GM19238 (cell line): Measurements from ENCODE around the gene KRTAP9-9.
"Not testable (repeated sequence)": the region's sequence is repeated elsewhere in the genome, so short reads cannot be mapped to it uniquely, and the experiment has no call there.

Experiments
- DNase-seq: peaks from one replicate; pipeline ENCODE4 v3.0.0; 2011; ENCODE audit warnings: low spot score; ENCODE audit not compliant: insufficient read length

The KRTAP9-9 gene

DNA sequence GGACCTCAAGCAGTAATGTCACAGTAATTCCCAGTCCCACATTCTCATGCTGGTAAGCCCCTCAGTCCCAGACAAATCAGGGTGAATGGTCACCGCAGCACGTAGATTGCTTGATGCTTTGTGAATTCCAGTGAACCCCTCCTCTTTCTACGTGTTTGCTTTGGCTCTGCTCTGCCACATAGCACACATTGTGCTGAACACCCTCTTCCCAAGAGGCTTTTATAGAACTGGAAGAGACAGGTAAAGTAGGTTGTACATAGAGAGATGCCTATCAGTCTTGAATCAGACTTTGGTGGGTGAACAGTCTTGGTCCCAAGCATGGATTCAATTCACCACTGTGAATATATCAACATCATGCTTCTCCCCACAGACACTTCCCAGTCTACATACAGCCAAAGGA is 9.4 kb downstream of the KRTAP9-9 start:
- no peak for DNase-seq

DNA sequence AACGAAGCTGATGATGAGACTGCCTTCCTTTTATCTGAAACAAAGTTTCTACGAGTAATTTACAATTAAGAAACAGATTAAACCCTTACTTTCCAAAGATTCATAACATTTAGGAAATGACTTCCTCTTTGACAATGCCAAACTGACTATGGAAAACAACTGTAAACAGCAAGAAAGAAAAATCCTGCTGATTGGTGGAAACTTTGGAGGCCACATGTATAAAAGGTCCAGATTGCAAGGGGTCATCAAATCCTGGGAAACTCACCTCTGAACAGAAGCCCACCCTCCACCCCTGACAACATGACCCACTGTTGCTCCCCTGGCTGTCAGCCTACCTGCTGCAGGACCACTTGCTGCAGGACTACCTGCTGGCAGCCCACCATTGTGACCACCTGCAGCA is 9.9 kb downstream of the KRTAP9-9 start, which contains the start of gene KRTAP9-6:
TSS of gene KRTAP9-6 (plus strand) at position 301 of the 400 bp plus-strand sequence. CDS start at position 301, 0 bp downstream.
- DNase-seq, result no peak

DNA sequence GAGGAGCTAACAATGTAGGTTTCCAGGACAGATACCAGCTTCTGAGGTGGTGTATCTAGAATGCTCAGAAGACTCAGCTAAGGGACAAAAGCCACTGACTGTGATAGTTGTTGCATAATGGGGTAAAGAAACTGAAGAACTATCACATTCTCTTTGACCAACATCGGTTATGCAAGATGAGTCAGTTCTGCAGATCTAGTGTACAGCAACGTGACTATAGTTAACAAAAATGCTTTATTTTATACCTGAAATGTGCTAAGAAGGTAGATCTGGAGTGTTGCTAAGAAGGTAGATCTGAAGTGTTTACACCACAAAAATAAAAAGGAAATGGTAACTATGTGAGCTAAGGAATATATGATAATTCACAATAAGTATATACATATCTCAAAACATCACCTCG is 12.5 kb downstream of the KRTAP9-9 start:
- DNase-seq, result no peak

DNA sequence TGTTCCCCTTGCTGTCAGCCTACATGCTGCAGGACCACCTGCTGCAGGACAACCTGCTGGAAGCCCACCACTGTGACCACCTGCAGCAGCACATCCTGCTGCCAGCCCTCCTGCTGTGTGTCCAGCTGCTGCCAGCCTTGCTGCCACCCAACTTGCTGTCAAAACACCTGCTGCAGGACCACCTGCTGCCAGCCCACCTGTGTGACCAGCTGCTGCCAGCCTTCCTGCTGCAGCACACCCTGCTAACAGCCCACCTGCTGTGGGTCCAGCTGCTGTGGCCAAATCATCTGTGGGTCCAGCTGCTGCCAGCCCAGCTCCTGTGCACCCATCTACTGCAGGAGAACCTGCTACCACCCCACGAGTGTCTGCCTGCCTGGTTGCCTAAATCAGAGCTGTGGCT is 16.1 kb downstream of the KRTAP9-9 start:
- not testable (repeated sequence) for DNase-seq

DNA sequence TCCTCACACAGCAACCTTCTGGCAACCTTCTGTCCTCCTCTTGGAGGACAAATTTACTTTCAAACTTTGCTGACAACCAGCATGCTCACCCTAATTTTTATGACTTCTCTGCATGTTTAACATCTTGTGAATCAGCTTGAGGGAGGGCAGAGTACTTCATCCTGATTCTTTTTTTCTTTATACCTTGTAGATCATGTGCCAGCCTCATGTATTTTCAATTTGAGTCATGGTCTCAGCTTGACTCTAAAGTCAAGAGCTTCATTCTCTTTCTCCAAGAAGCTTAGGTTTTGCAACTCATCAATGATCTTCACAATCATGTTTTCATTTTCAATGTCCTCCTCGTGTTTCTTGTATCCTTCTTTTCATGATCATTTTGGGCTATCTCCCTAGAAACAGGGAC is 16.7 kb downstream of the KRTAP9-9 start:
- no peak for DNase-seq

DNA sequence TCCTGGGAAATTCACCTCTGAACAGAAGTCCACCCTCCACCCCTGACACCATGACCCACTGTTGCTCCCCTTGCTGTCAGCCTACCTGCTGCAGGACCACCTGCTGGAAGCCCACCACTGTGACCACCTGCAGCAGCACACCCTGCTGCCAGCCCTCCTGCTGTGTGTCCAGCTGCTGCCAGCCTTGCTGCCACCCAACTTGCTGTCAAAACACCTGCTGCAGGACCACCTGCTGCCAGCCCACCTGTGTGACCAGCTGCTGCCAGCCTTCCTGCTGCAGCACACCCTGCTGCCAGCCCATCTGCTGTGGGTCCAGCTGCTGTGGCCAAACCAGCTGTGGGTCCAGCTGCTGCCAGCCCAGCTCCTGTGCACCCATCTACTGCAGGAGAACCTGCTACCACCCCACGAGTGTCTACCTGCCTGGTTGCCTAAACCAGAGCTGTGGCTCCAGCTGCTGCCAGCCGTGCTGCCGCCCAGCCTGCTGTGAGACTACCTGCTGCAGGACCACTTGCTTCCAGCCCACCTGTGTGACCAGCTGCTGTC is 20.5 kb downstream of the KRTAP9-9 start, which contains the start of gene KRTAP9-7:
TSS of gene KRTAP9-7 (plus strand) at position 51 of the 543 bp plus-strand sequence. CDS start at position 51, 0 bp downstream.
- not testable (repeated sequence) for DNase-seq

DNA sequence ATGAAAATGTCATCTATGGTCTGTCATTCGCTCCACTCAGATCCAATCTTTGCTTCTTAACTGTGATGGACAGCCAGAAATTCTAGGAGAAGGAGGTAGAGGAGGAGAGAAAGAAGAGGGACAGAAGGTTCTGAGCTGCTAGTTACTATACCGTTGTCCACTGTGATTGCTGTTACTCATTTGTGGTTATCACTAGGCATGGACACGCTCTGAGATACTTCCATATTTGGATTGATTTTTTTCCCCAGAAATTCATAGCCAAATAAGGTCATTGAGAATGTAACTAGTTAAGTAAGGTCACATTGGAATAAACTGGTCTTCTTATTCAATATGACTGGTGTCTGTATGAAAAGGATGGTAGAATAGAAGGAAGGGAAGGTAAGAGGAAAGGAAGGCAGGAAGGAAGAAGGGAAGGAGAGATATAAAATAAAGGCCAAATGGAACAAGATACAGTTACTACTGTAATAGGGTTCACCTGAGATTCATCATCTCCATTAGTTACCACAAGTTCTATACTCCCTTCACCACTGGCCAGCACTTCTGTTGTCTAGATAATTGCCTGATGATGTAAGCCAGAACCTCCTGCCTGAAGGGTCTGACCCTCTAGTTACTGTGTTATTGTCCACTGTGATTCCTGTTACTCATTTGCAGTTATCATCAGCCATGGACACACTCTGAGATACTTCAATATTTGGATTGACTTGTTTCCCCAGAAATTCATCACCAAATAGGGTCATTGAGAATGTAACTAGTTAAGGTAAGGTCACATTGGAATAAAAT is 23.2 kb downstream of the KRTAP9-9 start:
- no peak for DNase-seq

DNA sequence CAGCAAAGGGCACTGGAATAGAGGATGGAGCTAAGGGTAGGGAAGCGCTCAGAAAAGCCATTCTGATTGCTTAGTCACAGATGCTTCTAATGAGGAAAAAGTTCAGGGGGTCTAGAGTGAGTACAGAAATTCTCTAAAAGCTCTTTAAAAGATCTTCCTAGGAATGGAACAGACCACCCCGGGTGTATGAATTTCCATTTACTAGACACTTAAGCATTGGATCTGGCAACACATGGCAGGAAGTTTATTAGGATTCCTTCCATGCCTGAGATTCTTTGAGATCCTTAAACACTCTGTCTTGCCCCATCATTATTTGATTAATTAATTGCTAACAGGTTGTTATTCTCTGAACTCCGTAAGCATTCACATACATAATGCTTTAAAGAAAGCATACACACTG is 28.9 kb downstream of the KRTAP9-9 start:
- no peak for DNase-seq

DNA sequence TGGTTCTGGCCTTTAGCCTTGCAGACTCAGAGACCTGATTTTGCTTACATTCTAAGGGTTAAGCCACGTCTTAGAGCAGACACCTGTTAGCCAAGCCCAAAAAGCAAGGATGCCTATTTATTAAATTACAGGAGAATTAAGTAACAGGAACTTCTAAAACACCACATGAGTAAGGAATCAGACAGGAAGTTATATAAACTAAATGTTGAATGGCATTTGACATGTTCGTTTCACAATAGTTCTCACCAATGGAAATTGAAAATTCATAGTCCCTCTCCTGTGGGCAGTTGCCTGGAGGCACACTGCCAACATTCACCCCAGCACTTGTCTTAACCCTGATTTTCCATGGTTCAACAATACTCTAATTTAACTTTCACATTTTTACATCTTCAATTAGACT is 29.4 kb downstream of the KRTAP9-9 start:
- no peak for DNase-seq

DNA sequence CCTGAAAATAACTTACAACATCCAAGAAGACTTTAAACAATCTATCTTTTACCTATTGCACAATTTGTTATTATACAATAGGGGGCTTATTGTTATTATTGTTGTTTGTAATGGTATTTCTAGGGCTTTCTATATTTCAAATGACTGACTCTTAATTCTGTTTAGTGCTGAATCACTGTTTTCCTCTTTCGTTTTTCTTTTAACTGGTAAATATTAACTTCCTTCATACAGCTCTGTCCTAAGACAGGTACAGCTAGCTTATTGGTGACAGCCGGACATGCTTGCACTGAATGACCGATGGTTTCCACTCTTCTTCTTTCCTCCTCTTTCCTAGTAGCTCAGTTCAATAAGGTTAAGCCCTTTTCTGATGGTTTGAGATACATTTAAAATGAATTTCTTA is 31.9 kb downstream of the KRTAP9-9 start:
- no peak for DNase-seq

DNA sequence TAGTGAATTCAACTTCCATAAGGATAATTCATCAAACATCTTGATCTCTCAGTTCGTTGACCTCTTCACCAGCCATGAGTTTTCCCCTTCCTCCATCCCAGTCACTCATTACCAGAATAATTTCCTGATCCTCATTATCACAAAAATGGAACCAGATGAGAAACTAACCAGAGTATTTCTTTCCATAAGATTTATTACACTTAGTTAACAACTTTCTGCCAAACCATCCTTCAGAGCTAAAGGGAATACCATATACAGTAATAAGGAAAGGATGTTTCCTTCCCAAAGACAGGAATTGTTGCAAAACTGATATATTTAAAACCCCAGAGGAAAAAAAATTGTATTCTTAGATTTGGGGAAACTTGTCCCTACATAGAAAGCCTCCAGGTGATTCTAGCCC is 38.8 kb downstream of the KRTAP9-9 start:
- no peak for DNase-seq

DNA sequence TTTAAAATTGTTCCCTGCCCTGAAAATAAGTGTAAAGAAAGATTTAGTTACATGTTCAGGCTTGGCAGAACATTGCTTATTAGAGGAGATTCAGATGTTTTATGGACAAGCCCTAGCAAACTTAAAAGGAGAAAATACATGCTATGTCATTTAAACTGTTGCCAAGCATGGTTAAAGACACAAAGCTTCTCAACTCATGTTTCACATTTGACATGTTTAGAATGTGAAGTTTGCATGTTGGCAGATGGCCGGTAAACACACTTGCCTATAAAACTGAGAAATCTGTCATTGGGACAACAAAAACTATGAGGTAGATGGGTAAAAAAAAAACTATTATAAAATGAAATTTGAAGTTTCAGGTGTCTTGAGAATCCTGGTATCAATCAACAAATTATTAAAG is 41.7 kb downstream of the KRTAP9-9 start:
- DNase-seq, result no peak

DNA sequence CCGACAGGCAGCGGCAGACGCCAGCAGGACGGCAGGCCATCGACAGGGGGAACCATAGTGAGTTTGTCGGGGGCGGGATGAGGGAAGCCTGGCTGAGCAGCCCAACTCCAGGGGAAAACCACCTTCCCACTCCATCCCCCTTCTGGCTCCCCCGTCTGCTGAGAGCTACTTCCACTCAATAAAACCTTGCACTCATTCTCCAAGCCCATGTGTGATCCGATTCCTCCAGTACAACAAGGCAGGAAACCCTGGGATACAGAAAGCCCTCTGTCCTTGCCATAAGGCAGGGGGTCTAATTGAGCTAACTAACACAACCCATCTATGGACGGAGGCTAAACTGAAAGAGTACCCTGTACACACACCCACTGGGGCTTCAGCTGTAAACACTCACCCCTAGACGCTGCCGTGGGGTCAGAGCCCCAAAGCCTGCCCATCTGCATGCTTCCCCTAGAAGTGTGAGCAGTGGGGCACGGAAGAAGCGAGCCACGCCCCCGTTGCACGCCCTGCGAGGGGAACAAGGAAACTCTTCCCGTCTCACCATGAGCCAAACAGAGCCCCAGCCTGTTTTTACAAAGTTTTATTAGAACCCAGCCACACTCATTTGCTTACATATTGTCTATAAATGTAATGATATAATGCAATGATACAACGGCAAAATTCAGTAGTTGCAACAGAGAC is 43.4 kb downstream of the KRTAP9-9 start:
- DNase-seq, result no peak

DNA sequence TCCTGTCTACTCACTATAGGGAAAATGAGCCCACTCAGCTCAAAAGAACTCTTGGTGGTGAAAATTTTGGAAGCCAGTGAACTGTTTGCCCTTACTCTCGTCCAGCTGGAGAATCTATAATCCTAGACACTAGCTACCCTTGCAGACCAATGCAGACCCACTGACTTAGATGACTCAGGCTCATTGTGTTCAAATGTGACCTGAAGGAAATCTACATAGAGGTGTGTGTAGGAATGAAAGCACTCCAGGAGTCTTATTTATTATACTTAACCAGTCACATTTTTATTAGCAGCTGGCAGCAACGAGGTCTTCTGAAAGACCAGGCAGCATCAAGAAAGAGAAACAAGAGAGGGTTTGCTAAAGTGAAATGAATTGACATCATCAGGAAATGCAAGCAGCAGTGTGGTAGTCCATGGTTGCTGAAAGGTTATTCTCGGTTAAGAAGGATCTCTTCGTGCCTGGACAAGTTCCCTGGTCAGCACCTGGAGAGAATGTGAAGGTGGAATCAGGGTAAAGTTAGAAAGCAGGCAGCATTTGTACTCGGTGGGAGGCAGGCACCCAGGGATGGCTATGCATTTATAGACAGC is 46.1 kb downstream of the KRTAP9-9 start:
- DNase-seq, result no peak

DNA sequence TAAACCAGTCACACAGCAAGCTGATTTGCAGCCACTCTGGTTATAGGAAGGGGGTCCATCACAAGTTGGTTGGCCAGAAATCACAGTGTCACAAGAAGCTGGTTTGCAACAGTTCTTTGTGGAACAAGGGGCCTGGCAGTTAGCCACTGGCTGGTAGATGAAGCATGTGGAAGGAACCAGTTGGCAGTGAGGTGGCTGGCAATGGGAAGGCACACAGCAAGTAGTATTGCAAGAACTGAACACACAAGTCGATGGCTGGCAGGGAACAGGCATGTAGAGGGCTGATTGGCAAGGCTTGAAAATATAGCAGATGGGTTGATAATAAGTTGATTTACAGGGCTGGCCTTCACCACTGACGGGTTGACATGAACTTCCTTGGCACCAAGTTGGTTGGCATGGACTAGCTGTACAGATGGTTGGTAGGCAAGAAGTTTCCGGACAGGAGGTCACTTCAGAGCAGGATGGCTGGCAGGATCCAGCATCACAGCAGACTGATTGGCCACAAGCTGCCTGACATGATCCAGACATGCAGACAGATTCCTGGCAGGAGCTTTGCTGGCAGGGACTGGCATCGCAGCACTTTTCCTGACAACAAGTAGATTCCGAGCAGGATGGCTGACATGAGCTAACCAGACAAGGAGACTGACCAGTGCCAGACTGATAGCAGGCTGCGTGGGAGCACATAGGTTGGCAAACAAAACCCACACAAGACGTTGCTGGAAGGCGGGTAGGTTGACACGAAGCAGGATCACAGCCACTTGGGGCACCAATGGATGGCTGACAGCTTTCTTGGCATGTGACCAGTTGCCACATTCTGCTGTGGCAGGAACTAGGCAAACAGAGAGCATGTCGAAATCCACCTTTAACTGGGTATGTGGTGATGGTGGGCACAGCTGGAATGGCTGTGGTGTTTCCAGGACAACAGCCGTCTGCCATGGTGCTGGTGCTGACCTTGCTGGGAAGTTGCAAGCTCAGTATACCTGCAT is 47.0 kb downstream of the KRTAP9-9 start, which contains the start of gene KRTAP29-1:
TSS of gene KRTAP29-1 (minus strand) at position 936 of the 986 bp plus-strand sequence. CDS start at position 936, 0 bp downstream.
- DNase-seq, result no peak

DNA sequence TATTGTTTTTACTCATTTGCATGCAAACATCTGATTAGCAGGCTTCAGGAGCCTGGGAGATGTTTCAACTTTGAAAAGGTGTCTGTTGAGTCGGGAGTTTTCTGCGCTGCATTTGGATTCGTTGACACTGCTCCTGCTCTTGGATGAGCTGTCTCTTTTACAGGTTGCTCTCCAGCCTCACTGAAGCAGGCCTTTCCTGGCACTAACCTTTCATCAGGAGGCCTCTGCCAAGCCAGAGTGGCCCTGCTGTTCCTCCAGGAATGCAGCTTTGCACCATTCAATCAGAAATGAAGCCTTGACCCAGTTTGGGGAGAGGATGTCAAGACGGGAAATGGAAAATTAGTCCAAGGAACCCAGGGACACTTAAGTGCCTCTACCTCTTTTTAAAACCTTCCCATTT is 47.8 kb downstream of the KRTAP9-9 start:
- no peak for DNase-seq

DNA sequence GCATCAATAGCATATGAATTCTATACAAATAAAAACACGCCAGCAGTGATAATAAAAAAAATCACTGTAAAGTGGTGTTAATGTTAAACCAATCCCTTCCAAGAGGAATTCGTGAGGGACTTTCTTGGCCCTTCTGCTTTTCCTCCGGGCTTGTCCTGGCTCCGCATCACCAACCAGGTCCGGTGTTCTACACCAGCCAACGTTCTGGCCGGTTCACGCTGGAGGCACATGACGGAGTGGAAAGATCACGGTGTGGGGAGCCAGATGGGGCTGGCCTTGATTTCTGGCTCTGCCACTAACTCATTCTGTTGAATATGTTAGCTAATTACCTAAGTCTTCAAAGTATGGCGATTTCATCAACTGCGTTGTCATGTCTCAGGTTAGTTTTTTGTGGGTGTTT is 48.9 kb downstream of the KRTAP9-9 start:
- DNase-seq, result no peak
